B cell (primary cell): ENCODE measurements around the gene CMTM5. TPM values are rescaled to one million over a fixed set of nuclear protein-coding genes. Genes with fewer than 3 reads are reported as not detected.

Experiments used
- ATAC-seq: fragments of 200-7000 bp; cut with Tn5 transposase; one replicate; pipeline ENCODE4 v1.10.0; 2021; ENCODE audit warnings: low read depth, mild to moderate bottlenecking, moderate number of reproducible peaks, moderate library complexity
- CTCF ChIA-PET: fragments of 350-600 bp; sonication (Branson Sonifier 250); formaldehyde crosslinking; loops from one replicate; lab custom pipeline; 2021; ENCODE audit warnings: antibody characterized with exemption, inconsistent platforms; lab: Charles Lee
- POLR2A ChIA-PET: fragments of 350-600 bp; sonication (Branson Sonifier 250); formaldehyde crosslinking; loops from one replicate; lab custom pipeline; 2021; ENCODE audit warnings: antibody characterized with exemption; lab: Charles Lee
- DNase-seq: peaks from one replicate; pipeline ENCODE4 v3.0.0; 2013
- H2AFZ ChIP-seq: 2 replicates; pipeline ENCODE4 v1.6.1; 2012; ENCODE audit warnings: mild to moderate bottlenecking, low read depth, low read length; ENCODE audit not compliant: insufficient read depth, poor library complexity, severe bottlenecking
- H3K27ac ChIP-seq, 2 donors: 1 replicate in 1 of 2; 2 replicates in 1 of 2; pipeline ENCODE4 v1.5.1; 2012 to 2013; ENCODE audit warnings: low read length in 2 of 2, mild to moderate bottlenecking in 2 of 2, moderate library complexity in 1 of 2
- H3K27me3 ChIP-seq, 4 experiments: fragments of 200-600 bp in 1 of 4; sonication (generic) in 1 of 4; replicated peaks in 1 of 4; 1 replicate in 2 of 4; 2 replicates in 2 of 4; pipeline versions ENCODE4 v1.6.1 to v1.7.0; 2013 to 2016; ENCODE audit warnings: low read length in 3 of 4, mild to moderate bottlenecking in 2 of 4, mixed read lengths in 1 of 4, moderate library complexity in 1 of 4; ENCODE audit not compliant: insufficient read depth in 4 of 4, control insufficient read depth in 3 of 4; ENCODE audit errors: control extremely low read depth in 1 of 4
- H3K36me3 ChIP-seq, 2 experiments: replicated peaks in 1 of 2; 1 replicate in 1 of 2; 2 replicates in 1 of 2; pipeline versions ENCODE4 v1.6.1 to v1.7.1; 2013; ENCODE audit warnings: low read length in 1 of 2; ENCODE audit not compliant: insufficient read depth in 2 of 2, control insufficient read depth in 1 of 2; ENCODE audit errors: control extremely low read depth in 1 of 2, extremely low read depth in 1 of 2
- H3K4me1 ChIP-seq, 2 donors: fragments of 200-600 bp in 1 of 2; sonication (generic) in 1 of 2; 1 replicate in 1 of 2; 2 replicates in 1 of 2; pipeline versions ENCODE4 v1.5.1 to v1.6.1; 2013 to 2017; ENCODE audit warnings: low read length in 2 of 2; ENCODE audit not compliant: control insufficient read depth in 2 of 2, insufficient read depth in 2 of 2
- H3K4me2 ChIP-seq: replicated peaks from 2 replicates; pipeline ENCODE3; 2012; ENCODE audit warnings: mild to moderate bottlenecking, low read depth, low read length; ENCODE audit not compliant: poor library complexity, severe bottlenecking
- H3K4me3 ChIP-seq, 5 experiments: fragments of 200-600 bp in 1 of 5; sonication (generic) in 1 of 5; 1 replicate in 3 of 5; 2 replicates in 2 of 5; pipeline versions ENCODE4 v1.5.1 to v1.7.0; 2011 to 2016; ENCODE audit warnings: low read length in 4 of 5, mild to moderate bottlenecking in 4 of 5, low read depth in 2 of 5, control low read depth in 1 of 5, moderate library complexity in 1 of 5; ENCODE audit not compliant: insufficient read depth in 1 of 5; ENCODE audit errors: control extremely low read depth in 1 of 5, extremely low read depth in 1 of 5
- H3K79me2 ChIP-seq: fragments of 200-600 bp; sonication (generic); one replicate; pipeline ENCODE4 v1.6.0; 2016; ENCODE audit warnings: low read length; ENCODE audit not compliant: control insufficient read depth, insufficient read depth
- H3K9ac ChIP-seq: fragments of 200-600 bp; sonication (generic); 2 replicates; pipeline ENCODE4 v1.6.1; 2017; ENCODE audit warnings: mild to moderate bottlenecking, low read length, moderate library complexity
- H3K9me3 ChIP-seq, 3 donors: one replicate each; pipeline versions ENCODE4 v1.6.1 to v1.7.1; 2013; ENCODE audit warnings: low read length in 2 of 3; ENCODE audit not compliant: control insufficient read depth in 2 of 3, insufficient read depth in 1 of 3; ENCODE audit errors: control extremely low read depth in 1 of 3
- H4K20me1 ChIP-seq: 2 replicates; pipeline ENCODE4 v1.6.0; 2012; ENCODE audit warnings: mild to moderate bottlenecking, low read length; ENCODE audit not compliant: insufficient read depth, control insufficient read depth, poor library complexity, severe bottlenecking
- H3K27ac Mint-ChIP-seq: one replicate; pipeline ENCODE4 v1.8.0; 2021; ENCODE audit warnings: mixed read lengths
- H3K27me3 Mint-ChIP-seq: one replicate; pipeline ENCODE4 v1.8.0; 2021; ENCODE audit warnings: mixed read lengths
- H3K4me1 Mint-ChIP-seq: one replicate; pipeline ENCODE4 v1.8.0; 2021; ENCODE audit warnings: mixed read lengths
- H3K4me3 Mint-ChIP-seq: one replicate; pipeline ENCODE4 v1.8.0; 2021; ENCODE audit warnings: mixed read lengths
- H3K9me3 Mint-ChIP-seq: one replicate; pipeline ENCODE4 v1.8.0; 2022; ENCODE audit warnings: mixed read lengths; ENCODE audit not compliant: insufficient read depth
- CTCF ChIP-seq: fragments of 200-600 bp; IDR thresholded peaks from one replicate; pipeline ENCODE4 v1.8.0; 2022; ENCODE audit warnings: antibody characterized with exemption, mild to moderate bottlenecking
- EZH2 ChIP-seq: IDR thresholded peaks from 2 replicates; pipeline ENCODE4 v1.6.1; 2012; ENCODE audit warnings: borderline replicate concordance, low read depth, mild to moderate bottlenecking, moderate library complexity, low read length; ENCODE audit not compliant: insufficient read depth, poor library complexity, severe bottlenecking
- WGBS: methylation state at CpG from one replicate; pipeline ENCODE4 v1.1.5; 2013; ENCODE audit warnings: missing lambda C conversion rate; ENCODE audit not compliant: insufficient coverage; 5-methylcytosine and 5-hydroxymethylcytosine counted together
- intact Hi-C: fragments of 100-400 bp; cut with micrococcal nuclease; formaldehyde crosslinking; loops from one replicate; pipeline ENCODE4 v1.10.0; 2022
- polyA plus RNA-seq: library from polyadenylated mRNA; depleted of rRNA; stranded (reverse); fragments of >200 nt; gene quantifications from 2 replicates; pipeline ENCODE4 v1.2.3, GENCODE V29; 2012
- total RNA-seq, 2 donors: library from RNA; stranded (reverse); fragments of 120-200 nt in 1 of 2; gene quantifications; 1 replicate in 1 of 2; 2 replicates in 1 of 2; pipeline versions ENCODE4 v1.2.3 to v1.2.4, GENCODE V29; 2013 to 2022

Gene CMTM5
- total and polyA plus RNA-seq, 2 donors (not counting 1 experiment from before 2014, with no cell fraction given): 0.18 TPM; not detected in 1

DNA sequence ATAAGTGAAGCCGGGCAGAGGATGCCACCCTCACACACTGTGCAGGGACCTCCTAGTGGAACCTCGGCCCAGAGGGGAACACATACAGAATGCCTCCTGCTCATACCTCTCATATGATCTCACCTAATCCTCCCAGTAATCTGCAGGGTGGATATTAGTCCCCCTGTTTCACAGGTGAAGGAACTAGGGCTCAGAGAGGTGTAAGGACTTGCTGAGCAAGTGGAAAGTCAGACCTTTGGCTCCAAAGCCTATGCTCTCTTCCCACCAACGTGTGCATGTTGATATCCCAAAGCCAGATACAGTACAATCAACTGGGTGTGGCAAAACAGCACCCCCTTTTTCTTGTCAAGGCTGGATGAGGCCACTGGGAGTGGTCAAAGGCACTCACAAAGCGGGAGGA is 27.1 kb downstream of the CMTM5 start:
- 83% methylated on average over 2 of the region's 4 CpGs for WGBS
- H3K4me3 Mint-ChIP-seq: no peak overlapping the region
- no peak for TF ChIP-seq EZH2
- TF ChIP-seq CTCF: no peak
- Histone ChIP-seq H2AFZ (no peak overlapping the region), H3K36me3 (no peaks in the 10 kb centered on the region), H3K27ac (no peak overlapping the region), H3K4me3 (no peak overlapping the region), H3K4me2 (no peak overlapping the region), H3K27me3 (peaks cover 0 to 41% (median 13%) of the 10 kb centered on the region in 4 experiments), H4K20me1 (no peaks in the 10 kb centered on the region), H3K79me2 (no peaks in the 10 kb centered on the region), H3K9me3 (no peaks in the 10 kb centered on the region), H3K4me1 (peaks cover 4 to 12% of the 10 kb centered on the region in 2 donors), H3K9ac (no peak overlapping the region)
- DNase-seq (no peak), ATAC-seq (no peak)
- ChIA-PET CTCF (no interaction called here), POLR2A (no interaction called here)
- intact Hi-C loops: no loop called here
- H3K4me1 Mint-ChIP-seq: peaks cover 18% of the 10 kb centered on the region
- H3K27me3 Mint-ChIP-seq: peaks cover 57% of the 10 kb centered on the region
- no peaks in the 10 kb centered on the region for H3K9me3 Mint-ChIP-seq
- H3K27ac Mint-ChIP-seq: no peak overlapping the region

GRCh38 chr14:23404331-23404900 is 27.6 kb downstream of the CMTM5 start:
- Mint-ChIP-seq H3K27me3 (peaks cover 57% of the 10 kb centered on the region), H3K27ac (no peak overlapping the region), H3K4me3 (no peak overlapping the region), H3K9me3 (no peaks in the 10 kb centered on the region), H3K4me1 (peaks cover 18% of the 10 kb centered on the region)
- Histone ChIP-seq H3K27ac (no peak overlapping the region), H3K9me3 (no peaks in the 10 kb centered on the region), H3K9ac (no peak overlapping the region), H3K4me2 (no peak overlapping the region), H3K4me3 (no peak overlapping the region), H3K79me2 (no peaks in the 10 kb centered on the region), H3K27me3 (peaks cover 0 to 41% (median 13%) of the 10 kb centered on the region in 4 experiments), H3K4me1 (peaks cover 4 to 12% of the 10 kb centered on the region in 2 donors), H4K20me1 (no peaks in the 10 kb centered on the region), H2AFZ (no peak overlapping the region), H3K36me3 (no peaks in the 10 kb centered on the region)
- WGBS: 93% methylated on average over 14 of the region's 14 CpGs
- intact Hi-C loops: no loop called here
- no peak for ATAC-seq
- POLR2A ChIA-PET: no interaction called here
- CTCF ChIA-PET: no interaction called here
- TF ChIP-seq EZH2 (no peak), CTCF (no peak)
- no peak for DNase-seq
